H9 (cell line): ENCODE data around the gene PDE5A. TPM values are rescaled to one million over a fixed set of nuclear protein-coding genes. Genes with fewer than 3 reads are reported as not detected.

Experiments
- DNase-seq: peaks from one replicate; pipeline ENCODE4 v3.0.0-alpha.2; 2017
- H2AFZ ChIP-seq: one replicate; pipeline ENCODE4 v1.6.1; 2013; ENCODE audit warnings: mild to moderate bottlenecking, low read length, control low read depth, moderate library complexity
- H2AK5ac ChIP-seq: 2 replicates; pipeline ENCODE4 v1.6.1; 2013; ENCODE audit warnings: low read length, control low read depth, mixed read lengths; ENCODE audit not compliant: insufficient read length
- H2BK120ac ChIP-seq: one replicate; pipeline ENCODE4 v1.6.1; 2013; ENCODE audit warnings: low read depth, mild to moderate bottlenecking, low read length, control low read depth, inconsistent platforms; ENCODE audit not compliant: poor library complexity, severe bottlenecking
- H2BK12ac ChIP-seq: 2 replicates; pipeline ENCODE4 v1.6.1; 2013; ENCODE audit warnings: low read length, control low read depth, mixed read lengths, low read depth; ENCODE audit not compliant: insufficient read length
- H2BK15ac ChIP-seq: 2 replicates; pipeline ENCODE4 v1.6.1; 2013; ENCODE audit warnings: low read depth, low read length, control low read depth
- H2BK20ac ChIP-seq: one replicate; pipeline ENCODE4 v1.6.1; 2013; ENCODE audit warnings: low read depth, mild to moderate bottlenecking, low read length, control low read depth, inconsistent platforms; ENCODE audit not compliant: poor library complexity, severe bottlenecking
- H2BK5ac ChIP-seq: 2 replicates; pipeline ENCODE4 v1.6.1; 2013; ENCODE audit warnings: low read length, control low read depth, mixed read lengths; ENCODE audit not compliant: insufficient read length
- H3K14ac ChIP-seq: 2 replicates; pipeline ENCODE4 v1.6.1; 2013; ENCODE audit warnings: low read length, control low read depth; ENCODE audit not compliant: insufficient read depth
- H3K18ac ChIP-seq: 2 replicates; pipeline ENCODE4 v1.6.1; 2013; ENCODE audit warnings: low read depth, mild to moderate bottlenecking, mixed read lengths, low read length, control low read depth; ENCODE audit not compliant: insufficient read length
- H3K23ac ChIP-seq: 2 replicates; pipeline ENCODE4 v1.6.1; 2013; ENCODE audit warnings: low read length, control low read depth, mixed read lengths, low read depth; ENCODE audit not compliant: insufficient read length
- H3K23me2 ChIP-seq: 2 replicates; pipeline ENCODE4 v1.6.1; 2013; ENCODE audit warnings: low read depth, mild to moderate bottlenecking, mixed read lengths, low read length, control low read depth; ENCODE audit not compliant: insufficient read length, poor library complexity, severe bottlenecking
- H3K27ac ChIP-seq: 2 replicates; pipeline ENCODE4 v1.5.1; 2013; ENCODE audit warnings: low read length, control low read depth, mixed read lengths, low read depth; ENCODE audit not compliant: insufficient read length
- H3K27me3 ChIP-seq: 2 replicates; pipeline ENCODE4 v1.6.1; 2013; ENCODE audit warnings: low read length, control low read depth, inconsistent platforms; ENCODE audit not compliant: insufficient read depth
- H3K4ac ChIP-seq: 2 replicates; pipeline ENCODE4 v1.6.1; 2013; ENCODE audit warnings: low read depth, mild to moderate bottlenecking, control low read depth, inconsistent platforms, low read length, moderate library complexity
- H3K4me1 ChIP-seq: 2 replicates; pipeline ENCODE4 v1.6.1; 2013; ENCODE audit warnings: low read length, control low read depth, inconsistent platforms; ENCODE audit not compliant: insufficient read depth
- H3K4me2 ChIP-seq: 2 replicates; pipeline ENCODE4 v1.6.1; 2013; ENCODE audit warnings: low read length, control low read depth, mixed read lengths; ENCODE audit not compliant: insufficient read length, insufficient read depth
- H3K56ac ChIP-seq: 2 replicates; pipeline ENCODE4 v1.6.1; 2013; ENCODE audit warnings: low read depth, mild to moderate bottlenecking, mixed read lengths, low read length, control low read depth; ENCODE audit not compliant: insufficient read length
- H3K79me1 ChIP-seq: 2 replicates; pipeline ENCODE4 v1.6.1; 2013; ENCODE audit warnings: low read depth, mild to moderate bottlenecking, moderate library complexity, low read length, control low read depth, inconsistent platforms; ENCODE audit not compliant: insufficient read depth, poor library complexity, severe bottlenecking
- H3K79me2 ChIP-seq: 2 replicates; pipeline ENCODE4 v1.6.1; 2013; ENCODE audit warnings: low read length, control low read depth, inconsistent platforms; ENCODE audit not compliant: insufficient read depth
- H3K9ac ChIP-seq: 2 replicates; pipeline ENCODE4 v1.6.1; 2013; ENCODE audit warnings: low read length, control low read depth, mixed read lengths; ENCODE audit not compliant: insufficient read length; ENCODE audit errors: extremely low read depth
- H3K9me3 ChIP-seq: one replicate; pipeline ENCODE4 v1.6.1; 2013; ENCODE audit warnings: low read depth, low read length, inconsistent platforms; ENCODE audit not compliant: control insufficient read depth
- H3T11ph ChIP-seq: one replicate; pipeline ENCODE4 v1.6.1; 2013; ENCODE audit warnings: mild to moderate bottlenecking, low read length, control low read depth, inconsistent platforms
- H4K20me1 ChIP-seq: one replicate; pipeline ENCODE4 v1.6.1; 2013; ENCODE audit not compliant: control insufficient read depth, insufficient read length, insufficient read depth
- H4K5ac ChIP-seq: 2 replicates; pipeline ENCODE4 v1.6.1; 2013; ENCODE audit warnings: low read depth, mild to moderate bottlenecking, mixed read lengths, low read length, control low read depth; ENCODE audit not compliant: insufficient read length
- H4K8ac ChIP-seq: replicated peaks from 2 replicates; pipeline ENCODE4 v1.6.1; 2013; ENCODE audit warnings: low read length, control low read depth, mixed read lengths, low read depth; ENCODE audit not compliant: insufficient read length
- H4K91ac ChIP-seq: 2 replicates; pipeline ENCODE4 v1.6.1; 2013; ENCODE audit warnings: low read depth, mild to moderate bottlenecking, moderate library complexity, mixed read lengths, low read length, control low read depth; ENCODE audit not compliant: insufficient read length
- H3K27ac Mint-ChIP-seq, 3 experiments: 2 replicates in 2 of 3; 3 replicates in 1 of 3; pipeline ENCODE4 v1.8.0; 2020 to 2021; ENCODE audit warnings: mixed read lengths in 3 of 3, mild to moderate bottlenecking in 1 of 3, moderate library complexity in 1 of 3
- H3K27me3 Mint-ChIP-seq: 2 replicates; pipeline ENCODE4 v1.8.0; 2021; ENCODE audit warnings: low read depth, mild to moderate bottlenecking, moderate library complexity, mixed read lengths
- H3K36me3 Mint-ChIP-seq, 3 experiments: 2 replicates in 2 of 3; 3 replicates in 1 of 3; pipeline ENCODE4 v1.8.0; 2020 to 2021; ENCODE audit warnings: low read depth in 3 of 3, mixed read lengths in 3 of 3; ENCODE audit not compliant: insufficient read depth in 1 of 3
- H3K4me1 Mint-ChIP-seq, 2 experiments: 2 replicates each; pipeline ENCODE4 v1.8.0; 2020; ENCODE audit warnings: mixed read lengths in 2 of 2
- H3K4me3 Mint-ChIP-seq, 2 experiments: 2 replicates in 1 of 2; 3 replicates in 1 of 2; pipeline ENCODE4 v1.8.0; 2020 to 2021; ENCODE audit warnings: mild to moderate bottlenecking in 2 of 2, mixed read lengths in 2 of 2, moderate library complexity in 1 of 2
- H3K9me3 Mint-ChIP-seq, 2 experiments: 2 replicates in 1 of 2; 3 replicates in 1 of 2; pipeline ENCODE4 v1.8.0; 2020; ENCODE audit warnings: mild to moderate bottlenecking in 2 of 2, mixed read lengths in 2 of 2, moderate library complexity in 1 of 2
- CTCF ChIP-seq: fragments of 200-600 bp; sonication (generic); conservative IDR thresholded peaks from 3 replicates; pipeline ENCODE4 v1.8.0; 2021; ENCODE audit warnings: antibody characterized with exemption, mild to moderate bottlenecking
- WGBS: extraction: QIAGEN DNeasy Blood & Tissue Kit; methylation state at CpG from one replicate; pipeline ENCODE4 v1.1.7; 2013; ENCODE audit warnings: missing lambda C conversion rate, low lambda C conversion rate, mixed read lengths; ENCODE audit not compliant: insufficient read length; ENCODE audit errors: extremely low coverage; 5-methylcytosine and 5-hydroxymethylcytosine counted together
- total RNA-seq: library from RNA; stranded (reverse); gene quantifications from 2 replicates; pipeline ENCODE4 v1.2.1, GENCODE V29; 2021

The PDE5A gene
- total RNA-seq, 1 experiment from 2014 or later, result 15.7 TPM

- H3K23ac ChIP-seq, result no peak overlapping the region
- H3K4me1 ChIP-seq, result peaks cover 2% of the 10 kb centered on the region; the same call in 1 of the 2 replicates
- H3K27me3 Mint-ChIP-seq, result no peaks in the 10 kb centered on the region
- H2AFZ ChIP-seq, result no peak overlapping the region
- peaks cover 17 to 25% of the 10 kb centered on the region in 2 experiments for H3K4me1 Mint-ChIP-seq
- no peak overlapping the region for H3K4me3 Mint-ChIP-seq
- no peak overlapping the region for H4K8ac ChIP-seq
- H3K27me3 ChIP-seq, result no peaks in the 10 kb centered on the region
- no CpG with 5 or more reads among the region's 4 CpGs for WGBS
- no peak overlapping the region for H3K4me2 ChIP-seq
- no peak overlapping the region for H3K27ac ChIP-seq
- no peak overlapping the region for H4K5ac ChIP-seq
- H4K91ac ChIP-seq, result no peak overlapping the region
- peaks cover 8 to 24% (median 10%) of the 10 kb centered on the region in 3 experiments; a peak in 6 of 7 replicates for H3K36me3 Mint-ChIP-seq
- H3K9me3 ChIP-seq, result no peaks in the 10 kb centered on the region
- H3K18ac ChIP-seq, result no peak overlapping the region
- H3K14ac ChIP-seq, result no peak overlapping the region
- no peak overlapping the region for H2BK15ac ChIP-seq
- DNase-seq, result no peak
- H3T11ph ChIP-seq, result no peak overlapping the region
- TF ChIP-seq CTCF, result no peak
- H2BK120ac ChIP-seq, result no peak overlapping the region
- no peak overlapping the region for H3K4ac ChIP-seq
- H3K9ac ChIP-seq, result no peak overlapping the region
- no peak overlapping the region for H3K56ac ChIP-seq
- no peak overlapping the region for H2AK5ac ChIP-seq
- H2BK20ac ChIP-seq, result no peak overlapping the region
- H3K23me2 ChIP-seq, result no peaks in the 10 kb centered on the region
- no peak overlapping the region for H3K27ac Mint-ChIP-seq
- no peak overlapping the region for H2BK12ac ChIP-seq
- no peaks in the 10 kb centered on the region for H3K79me2 ChIP-seq
- H4K20me1 ChIP-seq, result no peaks in the 10 kb centered on the region
- H3K79me1 ChIP-seq, result no peaks in the 10 kb centered on the region
- no peak overlapping the region for H2BK5ac ChIP-seq
- no peaks in the 10 kb centered on the region for H3K9me3 Mint-ChIP-seq
These were observed 107.3 kb downstream of the PDE5A start for GRCh38 chr4:119521268-119521667.
